Measurements from ENCODE around the gene SMIM15.

The SMIM15 gene

GRCh38 chr5:61159836-61160235 lies 2.4 kb downstream of the SMIM15 start:
- no peak for DNase-seq

GRCh38 chr5:61159070-61159469 lies 3.2 kb downstream of the SMIM15 start:
- DNase-seq: no peak

GRCh38 chr5:61151893-61152292 lies 10.4 kb downstream of the SMIM15 start:
- DNase-seq: no peak

DNA sequence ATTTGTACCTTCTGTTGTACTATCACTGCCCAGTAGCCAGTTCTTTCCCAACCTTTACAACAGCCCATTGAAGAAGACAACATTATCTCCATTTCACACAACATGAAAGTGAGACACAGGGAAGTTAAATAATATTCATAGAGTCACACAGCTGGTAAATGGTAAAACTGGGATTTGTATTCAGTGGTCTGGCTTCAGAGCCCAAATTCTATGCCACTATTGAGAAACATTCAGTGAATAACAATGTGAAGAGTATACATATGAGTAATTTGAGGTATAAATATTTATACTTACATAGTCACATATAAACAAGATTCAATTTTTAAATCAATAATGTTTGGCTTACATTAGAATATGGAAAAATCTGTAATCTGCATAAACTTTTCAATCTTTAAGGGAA lies 13.8 kb downstream of the SMIM15 start:
- no peak for DNase-seq

GRCh38 chr5:61142811-61143210 lies 19.5 kb downstream of the SMIM15 start:
- DNase-seq: no peak

GRCh38 chr5:61142391-61142790 lies 19.9 kb downstream of the SMIM15 start:
- no peak for DNase-seq

DNA sequence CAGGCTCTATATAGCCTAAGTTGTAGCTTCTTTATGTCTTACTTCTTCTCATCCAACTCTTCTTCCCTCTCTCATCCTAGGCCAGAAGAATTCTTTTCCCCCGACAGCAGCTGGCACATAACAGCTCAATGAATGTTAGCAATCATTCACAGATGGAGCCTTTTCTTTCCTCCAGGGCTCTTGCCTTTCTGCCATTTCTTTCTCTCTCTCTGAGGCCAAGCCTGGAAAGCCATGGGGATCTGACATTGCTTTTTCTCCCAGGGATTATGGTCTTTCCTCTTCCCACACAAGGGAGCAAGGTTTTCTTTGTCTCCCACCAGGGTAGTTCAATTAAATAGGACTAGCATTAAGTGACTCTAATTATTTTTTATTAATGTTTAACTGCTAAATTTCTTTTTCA lies 20.5 kb downstream of the SMIM15 start:
- DNase-seq: no peak

- no peak for DNase-seq
These were observed 22.3 kb downstream of the SMIM15 start for GRCh38 chr5:61139931-61140330.

GRCh38 chr5:61139094-61139873 lies 23.0 kb downstream of the SMIM15 start:
- no peak for DNase-seq

DNA sequence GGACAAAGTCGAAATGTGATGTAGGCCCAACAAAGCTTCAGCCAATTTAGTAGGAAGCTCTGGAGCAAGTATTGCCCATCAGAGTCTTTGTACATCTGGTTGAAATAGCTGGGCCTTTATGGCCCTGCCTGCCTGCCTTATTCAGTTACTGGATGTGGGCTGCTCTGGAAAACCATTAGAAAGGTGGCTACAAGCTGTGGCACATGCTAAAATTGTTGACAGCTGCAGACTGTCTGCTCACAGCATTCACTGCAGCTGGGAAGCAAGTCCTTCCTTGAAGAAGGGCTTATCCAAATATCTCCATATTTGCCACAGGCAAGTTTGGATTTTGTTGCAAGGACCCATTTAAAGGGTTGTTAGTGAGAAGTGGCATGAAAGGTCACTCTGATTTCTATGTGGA lies 24.4 kb downstream of the SMIM15 start:
- DNase-seq: no peak

DNA sequence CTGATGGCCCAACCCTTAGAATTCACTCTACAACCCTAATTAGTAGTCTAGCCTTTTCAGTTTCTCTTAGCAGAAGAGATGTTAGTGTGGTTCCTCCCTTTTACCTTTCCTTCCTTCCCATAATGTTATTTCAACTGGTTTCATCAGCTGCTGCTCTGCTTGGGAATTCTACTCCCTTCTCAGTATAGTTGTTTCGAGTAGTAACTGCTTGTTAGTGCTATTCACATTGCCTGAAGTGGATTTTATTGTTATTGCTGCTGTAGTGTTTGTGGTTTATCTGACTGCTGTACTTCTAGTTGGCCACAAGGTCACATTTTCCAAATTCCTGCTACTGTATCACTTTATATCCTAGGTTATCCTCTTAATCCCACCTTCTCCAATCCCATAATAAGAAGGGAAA lies 29.7 kb downstream of the SMIM15 start:
- peak; percentile 24 for DNase-seq

- DNase-seq: no peak
These were observed 32.0 kb downstream of the SMIM15 start for GRCh38 chr5:61130289-61130688.

DNA sequence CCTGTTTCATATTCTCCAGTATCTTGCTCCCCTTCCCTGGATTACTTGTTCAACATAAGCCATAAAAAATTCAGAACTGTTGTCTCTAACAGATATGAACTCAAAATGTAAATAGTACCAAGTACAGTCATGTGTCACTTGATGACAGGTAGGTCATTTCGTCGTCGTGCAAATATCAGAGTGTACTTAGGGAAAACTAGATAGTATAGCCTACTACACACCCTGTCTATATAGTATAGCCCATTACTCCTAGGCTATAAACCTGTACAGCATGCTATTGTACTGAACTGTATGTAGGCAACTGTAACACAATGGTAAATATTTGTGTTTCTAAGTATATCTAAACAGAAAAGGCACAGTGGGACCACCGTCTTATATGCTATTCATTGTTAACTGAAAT lies 39.1 kb downstream of the SMIM15 start:
- no peak for DNase-seq

- no peak for DNase-seq
These were observed 41.7 kb downstream of the SMIM15 start for GRCh38 chr5:61120534-61120933.

DNA sequence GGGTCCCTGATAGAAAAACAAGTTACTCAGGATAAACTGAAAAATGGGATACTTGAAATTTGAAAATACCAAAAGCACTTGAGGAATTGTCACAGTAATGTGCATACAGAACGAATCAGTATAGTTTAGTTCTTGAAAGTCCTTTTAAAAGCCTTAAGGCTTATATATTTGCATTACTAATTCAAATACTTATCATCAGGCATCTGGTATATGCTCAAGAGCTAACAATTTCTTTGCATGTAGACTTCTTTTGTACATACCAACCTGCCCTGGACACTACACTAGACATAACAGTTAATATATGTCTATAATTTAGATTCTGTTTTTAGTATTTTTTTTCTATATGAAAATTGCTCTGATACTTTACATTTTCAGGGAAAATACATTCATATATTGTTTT lies 43.2 kb downstream of the SMIM15 start:
- DNase-seq: no peak

DNA sequence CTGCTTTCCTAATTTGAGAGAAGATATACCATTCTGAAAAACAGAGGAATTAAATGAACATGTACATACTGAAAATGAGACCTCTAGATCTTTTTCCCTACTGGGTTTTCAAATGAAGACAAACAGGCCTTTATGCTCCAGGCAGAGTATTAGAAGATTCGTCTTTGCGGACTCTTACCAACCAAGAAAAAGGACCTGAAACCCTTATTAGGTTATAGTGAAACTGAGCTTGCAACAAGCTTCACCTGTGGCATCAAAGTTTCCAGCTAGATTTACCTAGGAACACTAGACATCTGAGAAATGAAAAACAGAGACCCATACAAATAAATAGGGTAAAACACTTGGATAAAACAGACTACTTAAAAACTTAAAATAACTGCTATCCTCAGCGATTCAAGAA lies 46.3 kb downstream of the SMIM15 start:
- DNase-seq: no peak

GRCh38 chr5:61114441-61114840 lies 47.8 kb downstream of the SMIM15 start:
- DNase-seq: no peak
